Hypothalamus (tissue), 51 donors: Measurements from ENCODE around the gene RASSF10.

Source experiments
- DNase-seq, 51 donors: peaks; one replicate each; lab custom pipeline; 2025; lab: John Stamatoyannopoulos, UW

Gene RASSF10

DNA sequence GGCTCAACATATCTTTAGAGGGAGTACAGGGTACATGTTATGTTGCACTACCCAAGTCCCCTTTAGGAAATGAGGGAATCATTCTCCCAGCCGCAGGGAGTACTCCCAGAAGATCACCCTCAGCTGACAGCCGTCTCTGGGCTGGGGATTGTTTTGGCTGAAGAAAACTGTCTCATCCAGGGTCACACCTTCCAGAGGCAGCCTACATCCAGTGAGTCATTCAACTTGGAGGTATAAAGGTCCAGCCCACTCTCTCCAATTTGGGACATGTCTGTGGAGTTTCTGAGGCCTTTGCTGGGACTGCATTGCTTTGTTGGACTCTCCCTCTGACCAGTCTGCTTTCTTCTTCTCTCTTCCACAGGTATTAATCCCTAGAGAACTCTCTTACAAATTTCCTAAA is 42.1 kb downstream of the RASSF10 start:
- DNase-seq = no peak

GRCh38 chr11:13052130-13052571 is 43.0 kb downstream of the RASSF10 start:
- no peak for DNase-seq

- DNase-seq = no peak
These were observed 44.3 kb downstream of the RASSF10 start for GRCh38 chr11:13053255-13053917.

GRCh38 chr11:13054278-13054677 is 45.2 kb downstream of the RASSF10 start:
- DNase-seq = no peak

- no peak for DNase-seq
These were observed 46.1 kb downstream of the RASSF10 start for GRCh38 chr11:13055200-13055599.

DNA sequence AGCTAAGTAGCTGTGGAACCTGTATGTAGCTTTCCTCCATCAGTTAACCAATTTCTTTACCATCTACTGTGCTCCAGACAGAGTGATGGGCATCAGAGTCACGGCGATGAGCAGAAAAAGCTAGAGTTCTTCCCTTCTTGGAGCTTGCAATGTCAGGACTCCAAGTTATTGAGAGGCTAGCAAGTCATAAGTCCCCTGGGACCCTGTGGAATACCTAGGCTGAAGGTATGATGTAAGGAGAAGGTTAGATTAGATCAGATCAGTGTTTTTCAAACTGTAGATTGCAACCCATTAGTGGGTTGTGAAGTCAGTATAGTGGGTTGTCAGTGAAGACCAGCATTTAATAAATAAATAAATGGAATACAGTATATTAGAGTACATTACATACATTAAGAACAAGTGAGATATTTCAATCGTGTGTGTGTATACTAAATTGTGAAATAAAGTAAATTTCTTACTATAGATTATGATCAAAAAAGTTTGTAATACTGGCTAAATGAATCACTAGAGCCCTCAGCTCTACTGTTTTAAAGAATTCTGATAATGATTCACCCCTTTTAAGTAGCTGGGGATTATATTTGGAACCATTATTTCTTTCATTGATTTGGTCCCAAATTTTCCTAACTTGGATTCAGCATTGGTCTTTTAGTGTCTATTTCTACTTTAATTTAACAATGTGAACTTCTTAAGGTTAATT is 52.3 kb downstream of the RASSF10 start:
- DNase-seq = no peak
